Hepatocyte (in vitro differentiated cells): ENCODE data around the gene PHF1. TPM values are rescaled to one million over a fixed set of nuclear protein-coding genes. Genes with fewer than 3 reads are reported as not detected.
A peak's percentile ranks its signal among the peaks of the same experiment; 100 is the strongest.

ENCODE experiments used
- DNase-seq: peaks from one replicate; pipeline ENCODE4 v3.0.0-alpha.2; 2016; ENCODE audit warnings: low spot score
- H2AFZ ChIP-seq: fragments of 200-600 bp; sonication (generic); 2 replicates; pipeline ENCODE4 v1.6.0; 2016; ENCODE audit warnings: antibody characterized with exemption, mild to moderate bottlenecking
- H3K27ac ChIP-seq: fragments of 200-600 bp; sonication (generic); 2 replicates; pipeline ENCODE4 v1.5.1; 2016; ENCODE audit warnings: mild to moderate bottlenecking
- H3K27me3 ChIP-seq: fragments of 200-600 bp; sonication (generic); 2 replicates; pipeline ENCODE4 v1.6.1; 2016
- H3K36me3 ChIP-seq: fragments of 200-600 bp; sonication (generic); replicated peaks from 2 replicates; pipeline ENCODE4 v1.5.1; 2016; ENCODE audit warnings: low read depth; ENCODE audit not compliant: insufficient read depth
- H3K4me1 ChIP-seq: fragments of 200-600 bp; sonication (generic); 2 replicates; pipeline ENCODE4 v1.5.1; 2016; ENCODE audit warnings: mild to moderate bottlenecking, moderate library complexity; ENCODE audit not compliant: insufficient read depth
- H3K4me2 ChIP-seq: fragments of 200-600 bp; sonication (generic); 2 replicates; pipeline ENCODE4 v1.6.0; 2016
- H3K4me3 ChIP-seq: fragments of 200-600 bp; sonication (generic); 2 replicates; pipeline ENCODE4 v1.5.1; 2016; ENCODE audit warnings: mild to moderate bottlenecking
- H3K79me2 ChIP-seq: fragments of 200-600 bp; sonication (generic); 2 replicates; pipeline ENCODE4 v1.6.0; 2017; ENCODE audit warnings: mild to moderate bottlenecking
- H3K9me2 ChIP-seq: fragments of 200-600 bp; sonication (generic); replicated peaks from 2 replicates; pipeline ENCODE4 v1.6.0; 2017; ENCODE audit warnings: mild to moderate bottlenecking; ENCODE audit not compliant: insufficient read depth
- H3K9me3 ChIP-seq: fragments of 200-600 bp; sonication (generic); 2 replicates; pipeline ENCODE4 v1.5.1; 2016; ENCODE audit warnings: low read depth, mild to moderate bottlenecking
- H4K20me1 ChIP-seq: fragments of 200-600 bp; sonication (generic); 2 replicates; pipeline ENCODE4 v1.6.0; 2016; ENCODE audit warnings: mild to moderate bottlenecking; ENCODE audit not compliant: insufficient read depth, poor library complexity, severe bottlenecking
- CTCF ChIP-seq: fragments of 200-600 bp; sonication (generic); IDR thresholded peaks from 2 replicates; pipeline ENCODE4 v1.5.1; 2016; ENCODE audit warnings: antibody characterized with exemption, mild to moderate bottlenecking; ENCODE audit not compliant: poor library complexity
- EZH2 ChIP-seq: fragments of 200-600 bp; sonication (generic); IDR thresholded peaks from 2 replicates; pipeline ENCODE4 v1.6.1; 2016; ENCODE audit warnings: antibody characterized with exemption, mild to moderate bottlenecking, borderline replicate concordance
- EZH2phosphoT487 ChIP-seq: fragments of 200-600 bp; sonication (generic); IDR thresholded peaks from one replicate; pipeline ENCODE4 v1.6.1; 2018; ENCODE audit warnings: antibody characterized with exemption, mild to moderate bottlenecking, low read depth, moderate library complexity; ENCODE audit not compliant: unreplicated experiment, severe bottlenecking
- WGBS: methylation state at CpG from one replicate; pipeline ENCODE4 v1.1.6; 2016; ENCODE audit warnings: low lambda C conversion rate; ENCODE audit errors: missing lambda C conversion rate; 5-methylcytosine and 5-hydroxymethylcytosine counted together
- polyA plus RNA-seq: library from polyadenylated mRNA; unstranded; fragments of >200 nt; fragmentation: Nextera tagmentation; extraction: Ambion mirVana; gene quantifications from 2 replicates; pipeline ENCODE4 v1.2.1, GENCODE V29; 2016
- total RNA-seq: library from RNA; depleted of rRNA; stranded (reverse); fragments of >200 nt; gene quantifications from 2 replicates; pipeline ENCODE4 v1.2.3, GENCODE V29; 2014

The PHF1 gene
- total and polyA plus RNA-seq, 2 experiments from 2014 or later = 37.2 to 42.4 TPM

GRCh38 chr6:33383427-33384185, 27.2 kb upstream of the PHF1 start:
- no peaks in the 10 kb centered on the region for H4K20me1 ChIP-seq
- H3K4me1 ChIP-seq = no peaks in the 10 kb centered on the region
- H3K9me3 ChIP-seq = no peaks in the 10 kb centered on the region
- H2AFZ ChIP-seq = no peak overlapping the region
- H3K79me2 ChIP-seq = no peaks in the 10 kb centered on the region
- no peak overlapping the region for H3K4me2 ChIP-seq
- no peaks in the 10 kb centered on the region for H3K36me3 ChIP-seq
- no peak overlapping the region for H3K27ac ChIP-seq
- no peak overlapping the region for H3K4me3 ChIP-seq
- TF ChIP-seq EZH2phosphoT487 (no peak), CTCF (no peak), EZH2 (no peak)
- no peaks in the 10 kb centered on the region for H3K27me3 ChIP-seq
- DNase-seq = no peak
- 82% methylated on average over 10 of the region's 10 CpGs for WGBS
- no peaks in the 10 kb centered on the region for H3K9me2 ChIP-seq

GRCh38 chr6:33384581-33385020, 26.2 kb upstream of the PHF1 start:
- H3K4me3 ChIP-seq = no peak overlapping the region
- no peaks in the 10 kb centered on the region for H3K79me2 ChIP-seq
- H3K4me1 ChIP-seq = no peaks in the 10 kb centered on the region
- no peak overlapping the region for H3K27ac ChIP-seq
- no peaks in the 10 kb centered on the region for H3K27me3 ChIP-seq
- no peak overlapping the region for H3K4me2 ChIP-seq
- 32% methylated on average over 4 of the region's 4 CpGs for WGBS
- H2AFZ ChIP-seq = no peak overlapping the region
- H3K36me3 ChIP-seq = no peaks in the 10 kb centered on the region
- peak; percentile 48 for DNase-seq
- TF ChIP-seq EZH2phosphoT487 (no peak), CTCF (peak; percentile 39)
- no peaks in the 10 kb centered on the region for H3K9me3 ChIP-seq
- H3K9me2 ChIP-seq = no peaks in the 10 kb centered on the region
- H4K20me1 ChIP-seq = no peaks in the 10 kb centered on the region

GRCh38 chr6:33390173-33390572, 20.6 kb upstream of the PHF1 start:
- H3K36me3 ChIP-seq = no peaks in the 10 kb centered on the region
- no peak for DNase-seq
- no peak overlapping the region for H3K4me2 ChIP-seq
- no peaks in the 10 kb centered on the region for H3K9me3 ChIP-seq
- WGBS = 94% methylated on average over 2 of the region's 2 CpGs
- H3K9me2 ChIP-seq = no peaks in the 10 kb centered on the region
- H3K27ac ChIP-seq = peak overlapping the region; percentile 93
- peaks cover 29% of the 10 kb centered on the region for H3K79me2 ChIP-seq
- TF ChIP-seq EZH2phosphoT487 = no peak
- no peak for TF ChIP-seq EZH2
- TF ChIP-seq CTCF = no peak
- H3K27me3 ChIP-seq = no peaks in the 10 kb centered on the region
- no peaks in the 10 kb centered on the region for H4K20me1 ChIP-seq
- H3K4me3 ChIP-seq = no peak overlapping the region
- H2AFZ ChIP-seq = peak overlapping the region; percentile 86
- no peaks in the 10 kb centered on the region for H3K4me1 ChIP-seq
